ENCODE measurements around the gene WNT5B.

DNA sequence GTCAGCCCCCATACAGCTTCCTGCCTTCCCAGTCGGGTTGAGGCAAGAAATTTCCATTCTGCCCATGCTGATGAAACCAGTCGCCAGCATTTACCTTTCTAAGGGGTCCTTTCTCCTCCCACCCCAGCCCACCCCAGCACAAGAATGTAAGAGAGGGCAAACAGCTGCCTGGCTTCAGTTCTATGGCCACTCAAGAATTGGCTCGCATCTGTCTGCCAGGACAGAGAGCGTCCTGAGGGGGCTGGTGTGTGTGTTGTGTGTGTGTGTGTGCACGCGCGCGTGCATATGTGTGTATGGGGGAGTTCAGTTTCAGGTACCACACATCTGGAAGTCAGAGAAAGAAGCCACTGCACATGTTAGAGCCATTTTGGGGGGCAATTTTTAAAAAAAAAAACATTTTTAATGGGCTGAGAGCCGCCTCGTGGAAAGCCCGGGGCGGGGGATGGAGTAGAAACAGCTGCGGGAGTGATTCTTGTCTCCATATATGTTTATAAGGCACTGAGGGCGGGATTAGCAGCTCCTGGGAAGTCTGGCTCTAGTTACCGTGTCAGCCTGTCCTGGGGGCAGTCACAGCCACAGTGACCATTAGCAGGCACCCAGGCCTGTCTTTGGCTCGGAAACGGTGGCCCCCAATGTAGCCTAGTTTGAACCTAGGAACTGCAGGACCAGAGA, at the start of gene WNT5B:
- TF ChIP-seq, protein P1, sequence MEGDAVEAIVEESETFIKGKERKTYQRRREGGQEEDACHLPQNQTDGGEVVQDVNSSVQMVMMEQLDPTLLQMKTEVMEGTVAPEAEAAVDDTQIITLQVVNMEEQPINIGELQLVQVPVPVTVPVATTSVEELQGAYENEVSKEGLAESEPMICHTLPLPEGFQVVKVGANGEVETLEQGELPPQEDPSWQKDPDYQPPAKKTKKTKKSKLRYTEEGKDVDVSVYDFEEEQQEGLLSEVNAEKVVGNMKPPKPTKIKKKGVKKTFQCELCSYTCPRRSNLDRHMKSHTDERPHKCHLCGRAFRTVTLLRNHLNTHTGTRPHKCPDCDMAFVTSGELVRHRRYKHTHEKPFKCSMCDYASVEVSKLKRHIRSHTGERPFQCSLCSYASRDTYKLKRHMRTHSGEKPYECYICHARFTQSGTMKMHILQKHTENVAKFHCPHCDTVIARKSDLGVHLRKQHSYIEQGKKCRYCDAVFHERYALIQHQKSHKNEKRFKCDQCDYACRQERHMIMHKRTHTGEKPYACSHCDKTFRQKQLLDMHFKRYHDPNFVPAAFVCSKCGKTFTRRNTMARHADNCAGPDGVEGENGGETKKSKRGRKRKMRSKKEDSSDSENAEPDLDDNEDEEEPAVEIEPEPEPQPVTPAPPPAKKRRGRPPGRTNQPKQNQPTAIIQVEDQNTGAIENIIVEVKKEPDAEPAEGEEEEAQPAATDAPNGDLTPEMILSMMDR (IDR thresholded peaks at IDR 0.05) = no peak
- TF ChIP-seq POLR2A (IDR thresholded peaks at IDR 0.05) = no peak

All from esophagus squamous epithelium (tissue), 4 donors.